Heart right ventricle (tissue), 16 donors: Measurements from ENCODE around the gene C6orf163. TPM values are rescaled to one million over a fixed set of nuclear protein-coding genes. Genes with fewer than 3 reads are reported as not detected.

Source experiments
- ATAC-seq, 8 donors: fragments of 200-7000 bp; cut with Tn5 transposase; one replicate each; pipeline ENCODE4 v1.9.1; 2020; ENCODE audit warnings: mild to moderate bottlenecking in 8 of 8, moderate library complexity in 8 of 8, moderate number of reproducible peaks in 1 of 8
- DNase-seq, 2 donors: peaks; one replicate each; pipeline ENCODE4 v3.0.0-alpha.2; 2020
- H3K27ac ChIP-seq, 10 donors: fragments of 200-600 bp; sonication (generic) in 2 of 10; one replicate each; pipeline versions ENCODE4 v1.5.0 to v1.8.0; 2020 to 2022; ENCODE audit warnings: mild to moderate bottlenecking in 3 of 10
- H3K27me3 ChIP-seq, 7 donors: fragments of 200-600 bp; one replicate each; pipeline ENCODE4 v1.8.0; 2021 to 2022; ENCODE audit warnings: mild to moderate bottlenecking in 2 of 7
- H3K36me3 ChIP-seq, 9 donors: fragments of 200-600 bp; sonication (generic) in 1 of 9; one replicate each; pipeline versions ENCODE4 v1.5.0 to v1.8.0; 2020 to 2022; ENCODE audit warnings: mild to moderate bottlenecking in 2 of 9
- H3K4me1 ChIP-seq, 9 donors: fragments of 200-600 bp; sonication (generic) in 1 of 9; one replicate each; pipeline versions ENCODE4 v1.5.0 to v1.8.0; 2020 to 2022; ENCODE audit warnings: mild to moderate bottlenecking in 4 of 9
- H3K4me3 ChIP-seq, 10 donors: fragments of 200-600 bp; sonication (generic) in 2 of 10; one replicate each; pipeline versions ENCODE4 v1.5.0 to v1.8.0; 2020 to 2022; ENCODE audit warnings: mild to moderate bottlenecking in 7 of 10, moderate library complexity in 2 of 10
- H3K9me3 ChIP-seq, 11 donors: fragments of 200-600 bp in 10 of 11; sonication (generic) in 2 of 11; one replicate each; pipeline versions ENCODE4 v1.5.0 to v1.8.0; 2013 to 2022; ENCODE audit warnings: mild to moderate bottlenecking in 2 of 11, control low read depth in 1 of 11, moderate library complexity in 1 of 11
- WGBS, 2 donors: extraction: QIAGEN DNeasy Blood & Tissue Kit; methylation state at CpG; one replicate each; pipeline ENCODE4 v1.1.7; 2013; ENCODE audit warnings: inconsistent platforms in 1 of 2; 5-methylcytosine and 5-hydroxymethylcytosine counted together
- intact Hi-C, 10 donors: fragments of 100-400 bp; cut with DNase I; formaldehyde crosslinking; loops; one replicate each; pipeline versions ENCODE4 v1.11.1 to v1.14.2; 2022
- polyA plus RNA-seq, 2 donors: library from polyadenylated mRNA; stranded (reverse); fragments of 200-250 nt; gene quantifications; one replicate each; pipeline ENCODE4 v1.2.3, GENCODE V29; 2013
- total RNA-seq, 10 donors: library from RNA; stranded (reverse); fragmentation: NEBNext Ultra II Directional in 3 of 10; extraction: Animal tissue kit (Norgen Biotek cat#: 25700) in 3 of 10; gene quantifications; one replicate each; pipeline versions ENCODE4 v1.2.1 to v1.2.4, GENCODE V29; 2021 to 2023
- TF ChIP-seq, protein P1 (sequence below), 9 donors: fragments of 200-600 bp; sonication (generic) in 2 of 9; IDR thresholded peaks; one replicate each; pipeline versions ENCODE4 v1.5.0 to v1.8.0; 2021 to 2022; ENCODE audit warnings: antibody characterized with exemption in 9 of 9, mild to moderate bottlenecking in 5 of 9, moderate library complexity in 1 of 9
- donor health status: Arrhythmogenic right ventricular cardiomyopathy.
- donor health status: ischemic (EF 13 %, LVEDD 7.1; RV severe dilation, severe dysfunction).
- donor health status: healthy with polysubstance abuse.
- donor health status: DM: no; HTN: yes; CAD: no.
- donor health status: DM: no; HTN: no; CAD: no.
- donor health status: ischemic (EF 25% LVEDD 6.9; RV normal size, moderate dysfunction).
- donor health status: ischemic (EF 25% LVEDD 5.7; RV mildly dilated, moderate dysfunction).
- donor health status: healthy.
- donor health status: DM: yes; HTN: yes; CAD: no.
- donor health status: Ischemic cardiomyopathy.
- donor health status: ischemic (EF 35%, LVEDD 5.7; RV mildly dilated, moderate dysfunction).
- donor health status: nonischemic (EF 11% LVEDD 7.7; RV severe dilation, severe dysfunction).
- donor health status: DM: yes; HTN: yes; CAD: no.
- donor health status: PGD.
- donor health status: ischemic (EF 29% LVEDD 5.4; RV normal size, mild dysfunction).
- donor health status: nonischemic (EF 23%, LVEDD 6.1; RV moderate dilation, normal function).

The C6orf163 gene
- total and polyA plus RNA-seq, 12 donors: 0.35 to 7.7 (median 2.0) TPM

DNA sequence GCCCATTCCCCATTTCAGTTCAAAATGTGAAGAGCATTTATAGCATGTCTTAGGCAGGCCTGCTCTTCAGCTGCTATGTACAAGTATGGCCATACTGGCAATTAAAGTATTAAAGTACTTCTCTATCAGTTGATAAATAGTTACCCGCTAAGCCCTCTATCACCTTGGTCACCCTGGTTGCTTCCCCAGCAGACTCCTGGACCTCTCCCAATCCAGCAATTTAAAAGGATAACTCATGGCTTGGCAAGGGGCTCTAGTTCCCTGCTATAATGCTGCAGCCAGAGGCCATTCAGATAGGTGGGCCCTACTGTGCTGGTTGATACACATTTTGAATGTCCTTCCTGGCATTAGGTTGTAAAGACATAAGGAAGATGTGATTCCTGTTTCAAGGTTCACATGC, 7.0 kb downstream of the C6orf163 start:
- WGBS, 2 donors: 47 to 67% methylated on average over 1 of the region's 1 CpG
- no peaks in the 10 kb centered on the region for H3K27me3 ChIP-seq
- TF ChIP-seq, protein P1, sequence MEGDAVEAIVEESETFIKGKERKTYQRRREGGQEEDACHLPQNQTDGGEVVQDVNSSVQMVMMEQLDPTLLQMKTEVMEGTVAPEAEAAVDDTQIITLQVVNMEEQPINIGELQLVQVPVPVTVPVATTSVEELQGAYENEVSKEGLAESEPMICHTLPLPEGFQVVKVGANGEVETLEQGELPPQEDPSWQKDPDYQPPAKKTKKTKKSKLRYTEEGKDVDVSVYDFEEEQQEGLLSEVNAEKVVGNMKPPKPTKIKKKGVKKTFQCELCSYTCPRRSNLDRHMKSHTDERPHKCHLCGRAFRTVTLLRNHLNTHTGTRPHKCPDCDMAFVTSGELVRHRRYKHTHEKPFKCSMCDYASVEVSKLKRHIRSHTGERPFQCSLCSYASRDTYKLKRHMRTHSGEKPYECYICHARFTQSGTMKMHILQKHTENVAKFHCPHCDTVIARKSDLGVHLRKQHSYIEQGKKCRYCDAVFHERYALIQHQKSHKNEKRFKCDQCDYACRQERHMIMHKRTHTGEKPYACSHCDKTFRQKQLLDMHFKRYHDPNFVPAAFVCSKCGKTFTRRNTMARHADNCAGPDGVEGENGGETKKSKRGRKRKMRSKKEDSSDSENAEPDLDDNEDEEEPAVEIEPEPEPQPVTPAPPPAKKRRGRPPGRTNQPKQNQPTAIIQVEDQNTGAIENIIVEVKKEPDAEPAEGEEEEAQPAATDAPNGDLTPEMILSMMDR (IDR thresholded peaks at IDR 0.05): no peak
- no peak overlapping the region for H3K27ac ChIP-seq
- no peaks in the 10 kb centered on the region for H3K9me3 ChIP-seq
- intact Hi-C loops: no loop called here
- ATAC-seq: peak in 4 of 8 donors; percentile 51 to 76 (median 62)
- no peak overlapping the region for H3K4me3 ChIP-seq
- no peak for DNase-seq
- H3K36me3 ChIP-seq: peaks cover 0 to 5% (median 0%) of the 10 kb centered on the region in 9 donors
- H3K4me1 ChIP-seq: peaks cover 0 to 5% (median 0%) of the 10 kb centered on the region in 9 donors

DNA sequence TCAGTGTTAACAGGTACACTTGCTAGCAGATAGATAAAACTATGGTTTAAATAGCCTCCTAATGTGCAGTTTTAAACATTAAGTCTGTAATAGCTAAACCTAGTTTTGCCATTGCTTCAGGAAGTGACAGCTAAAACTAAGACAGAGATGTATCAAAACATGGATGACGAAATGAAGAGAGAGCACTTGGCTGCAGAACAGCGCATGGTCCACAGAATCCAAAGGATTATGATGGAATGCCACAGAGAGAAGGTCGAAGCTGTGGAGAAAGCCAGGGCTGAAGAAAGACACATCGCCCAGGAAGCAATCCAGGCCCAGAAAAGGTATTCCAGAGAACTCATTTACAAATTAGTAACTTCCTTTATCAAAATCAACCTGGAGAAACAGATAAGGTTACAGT, 11.6 kb downstream of the C6orf163 start:
- ATAC-seq: no peak
- Histone ChIP-seq H3K27ac (no peak overlapping the region), H3K4me1 (peaks cover 0 to 5% (median 0%) of the 10 kb centered on the region in 9 donors), H3K9me3 (no peaks in the 10 kb centered on the region), H3K36me3 (peaks cover 0 to 19% (median 0%) of the 10 kb centered on the region in 9 donors), H3K4me3 (no peak overlapping the region), H3K27me3 (no peaks in the 10 kb centered on the region)
- no peak for DNase-seq
- intact Hi-C loops: no loop called here
- WGBS, 2 donors: 93 to 95% methylated on average over 4 of the region's 4 CpGs
- TF ChIP-seq, protein P1 (IDR thresholded peaks at IDR 0.05): no peak

DNA sequence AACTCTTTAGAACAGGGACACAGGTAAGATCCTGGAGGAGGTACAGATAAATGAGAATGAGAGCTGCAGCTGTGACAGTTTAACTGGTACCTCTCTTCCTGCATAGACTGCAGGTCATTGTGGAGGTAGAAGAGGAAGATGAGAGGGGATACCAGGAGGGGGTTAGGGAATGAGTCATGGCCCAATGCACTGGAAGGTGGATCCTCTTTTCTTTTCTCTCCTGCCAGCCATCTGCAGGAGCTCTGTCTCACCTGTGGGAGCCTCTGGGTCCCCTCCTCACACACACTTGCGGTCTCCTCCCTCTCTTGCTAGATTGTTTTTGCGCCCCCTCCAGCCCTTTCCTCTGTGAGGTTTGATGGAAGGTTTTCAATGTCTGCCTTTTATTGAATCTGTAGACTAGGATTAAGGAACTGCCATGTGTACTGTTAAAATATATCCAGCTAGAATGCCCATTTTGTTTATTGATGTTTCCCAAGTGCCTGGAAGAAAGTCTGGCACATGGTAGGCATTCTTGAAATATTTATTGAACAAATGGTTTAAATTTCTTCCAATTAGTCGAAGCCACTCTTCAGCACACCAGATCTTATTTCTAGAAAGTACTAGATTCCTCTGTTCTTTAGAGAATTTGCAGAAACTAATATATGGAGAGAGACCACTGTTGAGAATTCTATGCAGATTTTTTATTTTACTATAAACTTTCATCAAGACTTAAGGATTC, 13.0 kb downstream of the C6orf163 start:
- TF ChIP-seq, protein P1 (IDR thresholded peaks at IDR 0.05): no peak
- H3K27me3 ChIP-seq: no peaks in the 10 kb centered on the region
- peaks cover 0 to 19% (median 0%) of the 10 kb centered on the region in 9 donors for H3K36me3 ChIP-seq
- WGBS, 2 donors: 92 to 96% methylated on average over 3 of the region's 3 CpGs
- no peaks in the 10 kb centered on the region for H3K4me1 ChIP-seq
- H3K9me3 ChIP-seq: no peaks in the 10 kb centered on the region
- no peak overlapping the region for H3K27ac ChIP-seq
- intact Hi-C loops: no loop called here
- no peak overlapping the region for H3K4me3 ChIP-seq
- ATAC-seq: no peak
- DNase-seq: no peak

DNA sequence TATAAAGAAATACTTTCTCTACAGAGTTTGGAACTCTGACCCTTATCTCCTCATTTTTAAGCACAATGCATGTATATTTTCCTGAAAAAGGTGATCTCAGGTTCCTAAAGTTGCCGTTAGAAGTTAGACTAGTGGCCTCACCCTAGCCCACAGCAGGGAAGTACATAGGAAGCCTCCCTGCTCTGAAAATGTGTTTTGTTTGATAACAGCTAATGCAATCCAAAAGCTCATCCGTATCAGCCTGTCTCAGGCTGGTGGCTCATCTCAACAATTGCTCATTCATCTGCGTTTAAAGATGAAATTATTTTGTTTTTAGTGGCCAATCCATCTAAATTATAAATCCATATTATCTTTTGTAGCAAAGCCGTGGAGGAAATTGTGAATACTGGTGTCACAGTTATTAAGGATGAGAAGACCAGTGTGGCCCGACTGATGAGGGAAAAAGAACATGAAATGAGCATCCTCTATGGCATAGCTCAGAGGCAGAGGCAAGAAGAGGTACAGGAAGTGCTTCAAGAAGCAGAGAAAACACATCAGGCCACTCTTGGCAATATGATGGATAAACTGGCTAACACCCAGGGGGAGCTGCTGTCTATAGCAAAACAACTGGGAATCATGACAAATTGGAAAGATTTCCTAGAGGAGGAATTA, 20.1 kb downstream of the C6orf163 start:
- Histone ChIP-seq H3K27ac (no peak overlapping the region), H3K4me1 (no peaks in the 10 kb centered on the region), H3K27me3 (no peaks in the 10 kb centered on the region), H3K9me3 (peaks cover 0 to 16% (median 0%) of the 10 kb centered on the region in 11 donors), H3K36me3 (peaks cover 0 to 2% (median 0%) of the 10 kb centered on the region in 9 donors), H3K4me3 (no peak overlapping the region)
- ATAC-seq (no peak), DNase-seq (no peak)
- 70 to 76% methylated on average over 5 of the region's 5 CpGs for WGBS, 2 donors
- intact Hi-C loops: no loop called here
- TF ChIP-seq, protein P1 (IDR thresholded peaks at IDR 0.05): no peak
